Caki2 (cell line): ENCODE measurements around the gene SKAP2. TPM values are rescaled to one million over a fixed set of nuclear protein-coding genes. Genes with fewer than 3 reads are reported as not detected.

ENCODE experiments used
- DNase-seq: peaks from one replicate; pipeline ENCODE4 v3.0.0-alpha.2; 2015; ENCODE audit warnings: low read depth
- in situ Hi-C: cut with HindIII; loops from 2 replicates; pipeline ENCODE4 v1.10.0; 2016; ENCODE audit warnings: low sequenced_read_pairs, low pct_unique_long_range_greater_than_20kb, mixed read lengths
- total RNA-seq: library from RNA; depleted of rRNA; stranded (reverse); fragments of >200 nt; shearing (Covaris generic); gene quantifications from 2 replicates; pipeline ENCODE4 v1.2.3, GENCODE V29; 2014; ENCODE audit warnings: low replicate concordance; rRNA removed

SKAP2 gene
- 43.8 and 49.3 TPM in 2 replicates for total RNA-seq

GRCh38 chr7:26864309-26865093 is at the start of gene SKAP2:
Gene SKAP2 (minus strand): TSS chr7:26864590. CDS start chr7:26864429, 161 bp downstream.
- in situ Hi-C loops = no loop called here
- peak; percentile 100 for DNase-seq

- no peak for DNase-seq
- in situ Hi-C loops = no loop called here
Observed at GRCh38 chr7:26912933-26913536, 48.6 kb upstream of the SKAP2 start.

GRCh38 chr7:26912338-26912737 is 47.9 kb upstream of the SKAP2 start:
- in situ Hi-C loops = no loop called here

GRCh38 chr7:26910221-26910620 is 45.8 kb upstream of the SKAP2 start:
- in situ Hi-C loops = no loop called here
- DNase-seq = peak; percentile 14

More at GRCh38 chr7:26912338-26912737, 47.9 kb upstream of the SKAP2 start:
- DNase-seq = no peak

- in situ Hi-C loops = no loop called here
- DNase-seq = no peak
Observed at GRCh38 chr7:26900251-26900650, 35.9 kb upstream of the SKAP2 start.

- no peak for DNase-seq
- in situ Hi-C loops = no loop called here
Observed at GRCh38 chr7:26899519-26899918, 35.1 kb upstream of the SKAP2 start.

GRCh38 chr7:26898891-26899290 is 34.5 kb upstream of the SKAP2 start:
- DNase-seq = no peak
- in situ Hi-C loops = no loop called here

- no peak for DNase-seq
- in situ Hi-C loops = no loop called here
Observed at GRCh38 chr7:26897928-26898327, 33.5 kb upstream of the SKAP2 start.

GRCh38 chr7:26891400-26892350 is 27.3 kb upstream of the SKAP2 start:
- in situ Hi-C loops = no loop called here
- DNase-seq = peak; percentile 5

- in situ Hi-C loops = no loop called here
- no peak for DNase-seq
Observed at GRCh38 chr7:26880852-26881251, 16.5 kb upstream of the SKAP2 start.

GRCh38 chr7:26879671-26880070 is 15.3 kb upstream of the SKAP2 start:
- no peak for DNase-seq
- in situ Hi-C loops = no loop called here

- in situ Hi-C loops = no loop called here
Observed at GRCh38 chr7:26868841-26869495, 4.6 kb upstream of the SKAP2 start.

GRCh38 chr7:26865094-26865388 is 651 bp upstream of the SKAP2 start:
- in situ Hi-C loops = no loop called here
- no peak for DNase-seq

More at GRCh38 chr7:26868841-26869495, 4.6 kb upstream of the SKAP2 start:
- peak; percentile 8 for DNase-seq

GRCh38 chr7:26863518-26864308 is 677 bp downstream of the SKAP2 start:
- DNase-seq = peak; percentile 73
- in situ Hi-C loops = no loop called here

GRCh38 chr7:26862834-26863233 is 1.6 kb downstream of the SKAP2 start:
- peak; percentile 22 for DNase-seq
- in situ Hi-C loops = no loop called here

GRCh38 chr7:26861050-26861449 is 3.3 kb downstream of the SKAP2 start:
- in situ Hi-C loops = no loop called here

GRCh38 chr7:26860361-26860760 is 4.0 kb downstream of the SKAP2 start:
- in situ Hi-C loops = no loop called here
- peak; percentile 64 for DNase-seq

More at GRCh38 chr7:26861050-26861449, 3.3 kb downstream of the SKAP2 start:
- peak; percentile 6 for DNase-seq

- no peak for DNase-seq
- in situ Hi-C loops = no loop called here
Observed at GRCh38 chr7:26859720-26860119, 4.7 kb downstream of the SKAP2 start.
